OCI-LY3 (cell line): ENCODE data around the gene SLC27A1.

ENCODE experiments used
- H2AFZ ChIP-seq: fragments of 200-600, 300-600 bp; shearing (Covaris generic); 2 replicates; pipeline ENCODE4 v1.6.0; 2014; ENCODE audit warnings: antibody characterized with exemption, low read depth, low read length
- H3K27ac ChIP-seq: fragments of 200-600, 300-600 bp; sonication (generic); 2 replicates; pipeline ENCODE4 v1.5.1; 2014; ENCODE audit warnings: mild to moderate bottlenecking, low read length, moderate library complexity, mixed read lengths
- H3K27me3 ChIP-seq: fragments of 200-600, 300-600 bp; sonication (generic); 2 replicates; pipeline ENCODE4 v1.6.1; 2014; ENCODE audit warnings: low read depth, low read length, mixed read lengths
- H3K36me3 ChIP-seq: fragments of 200-600, 300-600 bp; sonication (generic); replicated peaks from 2 replicates; pipeline ENCODE3; 2014; ENCODE audit warnings: low read depth, low read length, mixed read lengths
- H3K4me1 ChIP-seq: fragments of 300-600, 200-600 bp; sonication (generic); 2 replicates; pipeline ENCODE4 v1.6.1; 2014; ENCODE audit warnings: low read length, mixed read lengths
- H3K4me2 ChIP-seq: fragments of 200-600, 300-600 bp; sonication (generic); 2 replicates; pipeline ENCODE4 v1.6.1; 2014; ENCODE audit warnings: low read length, mixed read lengths
- H3K4me3 ChIP-seq: fragments of 300-600, 200-600 bp; sonication (generic); 2 replicates; pipeline ENCODE4 v1.5.1; 2014; ENCODE audit warnings: antibody characterized with exemption, mild to moderate bottlenecking, low read length, moderate library complexity
- H3K79me2 ChIP-seq: fragments of 300-600, 200-600 bp; shearing (Covaris generic); 2 replicates; pipeline ENCODE4 v1.6.1; 2014; ENCODE audit warnings: mild to moderate bottlenecking, low read length, mixed read lengths
- H3K9ac ChIP-seq: fragments of 300-600, 200-600 bp; shearing (Covaris generic); 2 replicates; pipeline ENCODE4 v1.6.0; 2014; ENCODE audit warnings: mild to moderate bottlenecking, low read length, moderate library complexity
- H3K9me3 ChIP-seq: fragments of 200-600, 300-600 bp; shearing (Covaris generic); 2 replicates; pipeline ENCODE4 v1.6.1; 2014; ENCODE audit warnings: low read length, mixed read lengths; ENCODE audit not compliant: insufficient read depth
- H4K20me1 ChIP-seq: fragments of 200-600, 300-600 bp; sonication (generic); 2 replicates; pipeline ENCODE4 v1.6.1; 2016; ENCODE audit warnings: low read length, mixed read lengths; ENCODE audit not compliant: insufficient read depth
- CTCF ChIP-seq: fragments of 200-600, 300-600 bp; sonication (generic); IDR thresholded peaks from 2 replicates; pipeline ENCODE4 v1.5.1; 2014; ENCODE audit warnings: antibody characterized with exemption, low read length, low read depth
- EZH2phosphoT487 ChIP-seq: fragments of 200-600 bp; shearing (Covaris generic); IDR thresholded peaks from 2 replicates; pipeline ENCODE4 v1.6.1; 2018; ENCODE audit warnings: antibody characterized with exemption, mixed run types, low read depth

Gene SLC27A1

GRCh38 chr19:17448131-17448967 is 22.0 kb upstream of the SLC27A1 start, which contains the start of gene TMEM221:
Gene TMEM221, minus strand, starts transcription at chr19:17448668. Its CDS starts 206 bp downstream, at chr19:17448462.
- H3K9ac ChIP-seq, result no peak within 1 kb of the TSS
- H3K27me3 ChIP-seq, result peaks cover 6% of the 10 kb centered on the region; the same call in 1 of the 2 replicates
- H3K4me1 ChIP-seq, result peaks cover 3% of the 10 kb centered on the region; the same call in 1 of the 2 replicates
- H3K9me3 ChIP-seq, result no peaks in the 10 kb centered on the region
- no peak for TF ChIP-seq EZH2phosphoT487
- no peak for TF ChIP-seq CTCF
- H3K79me2 ChIP-seq, result no peaks in the 10 kb centered on the region
- H3K27ac ChIP-seq, result no peak within 1 kb of the TSS
- no peaks in the 10 kb centered on the region for H4K20me1 ChIP-seq
- H3K4me2 ChIP-seq, result no peak within 1 kb of the TSS
- no peak within 1 kb of the TSS for H3K4me3 ChIP-seq
- no peaks in the 10 kb centered on the region for H3K36me3 ChIP-seq
- no peak within 1 kb of the TSS for H2AFZ ChIP-seq

- H3K9ac ChIP-seq, result no peak overlapping the region
- H3K4me1 ChIP-seq, result peaks cover 6% of the 10 kb centered on the region; the same call in 1 of the 2 replicates
- H3K4me3 ChIP-seq, result no peak overlapping the region
- H3K79me2 ChIP-seq, result no peaks in the 10 kb centered on the region
- peaks cover 11% of the 10 kb centered on the region; the same call in 1 of the 2 replicates for H3K27me3 ChIP-seq
- TF ChIP-seq EZH2phosphoT487 (no peak), CTCF (no peak)
- H3K4me2 ChIP-seq, result no peak overlapping the region
- H3K27ac ChIP-seq, result no peak overlapping the region
- no peaks in the 10 kb centered on the region for H4K20me1 ChIP-seq
- H3K36me3 ChIP-seq, result no peaks in the 10 kb centered on the region
- no peaks in the 10 kb centered on the region for H3K9me3 ChIP-seq
- no peak overlapping the region for H2AFZ ChIP-seq
Measured at GRCh38 chr19:17450264-17451075, 19.9 kb upstream of the SLC27A1 start.

GRCh38 chr19:17451820-17452219 is 18.5 kb upstream of the SLC27A1 start:
- Histone ChIP-seq H3K4me3 (no peak overlapping the region), H3K36me3 (no peaks in the 10 kb centered on the region), H3K9ac (no peak overlapping the region), H3K4me2 (no peak overlapping the region), H3K79me2 (no peaks in the 10 kb centered on the region), H3K27me3 (peaks cover 11% of the 10 kb centered on the region; the same call in 1 of the 2 replicates), H4K20me1 (no peaks in the 10 kb centered on the region), H2AFZ (no peak overlapping the region), H3K27ac (no peak overlapping the region), H3K9me3 (no peaks in the 10 kb centered on the region), H3K4me1 (peaks cover 6% of the 10 kb centered on the region; the same call in 1 of the 2 replicates)
- no peak for TF ChIP-seq CTCF
- no peak for TF ChIP-seq EZH2phosphoT487

GRCh38 chr19:17454576-17455071 is 15.7 kb upstream of the SLC27A1 start:
- no peaks in the 10 kb centered on the region for H3K36me3 ChIP-seq
- H3K9me3 ChIP-seq, result no peaks in the 10 kb centered on the region
- H2AFZ ChIP-seq, result no peak overlapping the region
- no peak overlapping the region for H3K9ac ChIP-seq
- H3K27me3 ChIP-seq, result peaks cover 20% of the 10 kb centered on the region
- H3K4me1 ChIP-seq, result peaks cover 6% of the 10 kb centered on the region; the same call in 1 of the 2 replicates
- H3K27ac ChIP-seq, result no peak overlapping the region
- H4K20me1 ChIP-seq, result no peaks in the 10 kb centered on the region
- H3K79me2 ChIP-seq, result no peaks in the 10 kb centered on the region
- no peak for TF ChIP-seq CTCF
- no peak for TF ChIP-seq EZH2phosphoT487
- H3K4me2 ChIP-seq, result no peak overlapping the region
- H3K4me3 ChIP-seq, result no peak overlapping the region
